T-helper 2 cell treated with Interferon-gamma antibody and Interleukin-4, amounts not matched to agents 5 μg/mL and 100 μg/mL, for 36 hours (primary cell): ENCODE results near the gene NCAPD2.
A peak's percentile ranks its signal among the peaks of the same experiment; 100 is the strongest.
"Not testable (repeated sequence)": the region's sequence is repeated elsewhere in the genome, so short reads cannot be mapped to it uniquely, and the experiment has no call there.

ENCODE experiments used
- DNase-seq: peaks from one replicate; pipeline ENCODE4 v3.0.0; 2021; ENCODE audit warnings: low spot score
- H3K27ac Mint-ChIP-seq: one replicate; pipeline ENCODE4 v1.8.0; 2021; ENCODE audit warnings: mild to moderate bottlenecking, mixed read lengths
- H3K27me3 Mint-ChIP-seq: one replicate; pipeline ENCODE4 v1.8.0; 2021; ENCODE audit warnings: low read depth, mixed read lengths
- H3K36me3 Mint-ChIP-seq: one replicate; pipeline ENCODE4 v1.8.0; 2021; ENCODE audit warnings: low read depth, mixed read lengths
- H3K4me1 Mint-ChIP-seq: one replicate; pipeline ENCODE4 v1.8.0; 2021; ENCODE audit warnings: low read depth, mixed read lengths
- H3K4me3 Mint-ChIP-seq: one replicate; pipeline ENCODE4 v1.8.0; 2022; ENCODE audit warnings: mild to moderate bottlenecking, moderate library complexity, mixed read lengths
- H3K9me3 Mint-ChIP-seq: one replicate; pipeline ENCODE4 v1.8.0; 2021; ENCODE audit warnings: mixed read lengths

Gene NCAPD2

GRCh38 chr12:6530576-6531260 is 36.8 kb downstream of the NCAPD2 start:
- no peaks in the 10 kb centered on the region for H3K27me3 Mint-ChIP-seq
- H3K4me1 Mint-ChIP-seq, result peaks cover 23% of the 10 kb centered on the region
- H3K4me3 Mint-ChIP-seq, result peak overlapping the region; percentile 4
- no peak for DNase-seq
- H3K36me3 Mint-ChIP-seq, result peaks cover 82% of the 10 kb centered on the region
- no peaks in the 10 kb centered on the region for H3K9me3 Mint-ChIP-seq
- peak overlapping the region; percentile 17 for H3K27ac Mint-ChIP-seq

- H3K36me3 Mint-ChIP-seq, result peaks cover 85% of the 10 kb centered on the region
- peak overlapping the region; percentile 100 for H3K27ac Mint-ChIP-seq
- DNase-seq, result peak; percentile 87
- no peaks in the 10 kb centered on the region for H3K27me3 Mint-ChIP-seq
- no peaks in the 10 kb centered on the region for H3K9me3 Mint-ChIP-seq
- H3K4me1 Mint-ChIP-seq, result peaks cover 32% of the 10 kb centered on the region
- H3K4me3 Mint-ChIP-seq, result peak overlapping the region; percentile 99
Measured at GRCh38 chr12:6532051-6532926, 38.4 kb downstream of the NCAPD2 start.

GRCh38 chr12:6532927-6533652 is 39.2 kb downstream of the NCAPD2 start:
- Mint-ChIP-seq H3K4me3 (peak overlapping the region; percentile 99), H3K27me3 (no peaks in the 10 kb centered on the region), H3K9me3 (no peaks in the 10 kb centered on the region), H3K36me3 (peaks cover 85% of the 10 kb centered on the region), H3K27ac (peak overlapping the region; percentile 100), H3K4me1 (peaks cover 37% of the 10 kb centered on the region)
- peak; percentile 54 for DNase-seq

DNA sequence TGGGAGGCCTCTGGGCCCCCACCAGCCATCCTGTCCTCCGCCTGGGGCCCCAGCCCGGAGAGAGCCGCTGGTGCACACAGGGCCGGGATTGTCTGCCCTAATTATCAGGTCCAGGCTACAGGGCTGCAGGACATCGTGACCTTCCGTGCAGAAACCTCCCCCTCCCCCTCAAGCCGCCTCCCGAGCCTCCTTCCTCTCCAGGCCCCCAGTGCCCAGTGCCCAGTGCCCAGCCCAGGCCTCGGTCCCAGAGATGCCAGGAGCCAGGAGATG is 39.7 kb downstream of the NCAPD2 start:
- Mint-ChIP-seq H3K4me3 (peak overlapping the region; percentile 99), H3K9me3 (no peaks in the 10 kb centered on the region), H3K27me3 (no peaks in the 10 kb centered on the region), H3K27ac (peak overlapping the region; percentile 100), H3K36me3 (peaks cover 85% of the 10 kb centered on the region), H3K4me1 (peaks cover 37% of the 10 kb centered on the region)
- no peak for DNase-seq

GRCh38 chr12:6533923-6534694 is 40.2 kb downstream of the NCAPD2 start, which contains the start of gene GAPDH:
GAPDH (plus strand) TSS chr12:6534517; CDS start chr12:6534833, 316 bp downstream.
- H3K27me3 Mint-ChIP-seq, result no peaks in the 10 kb centered on the region
- H3K4me1 Mint-ChIP-seq, result peaks cover 39% of the 10 kb centered on the region
- DNase-seq, result peak; percentile 92
- peaks cover 84% of the 10 kb centered on the region for H3K36me3 Mint-ChIP-seq
- H3K27ac Mint-ChIP-seq, result peak within 1 kb of the TSS; percentile 100
- H3K9me3 Mint-ChIP-seq, result no peaks in the 10 kb centered on the region
- peak within 1 kb of the TSS; percentile 99 for H3K4me3 Mint-ChIP-seq

GRCh38 chr12:6534695-6534944 is 40.7 kb downstream of the NCAPD2 start:
- no peaks in the 10 kb centered on the region for H3K9me3 Mint-ChIP-seq
- H3K4me3 Mint-ChIP-seq, result peak overlapping the region; percentile 99
- peak overlapping the region; percentile 100 for H3K27ac Mint-ChIP-seq
- no peak for DNase-seq
- peaks cover 84% of the 10 kb centered on the region for H3K36me3 Mint-ChIP-seq
- H3K27me3 Mint-ChIP-seq, result no peaks in the 10 kb centered on the region
- peaks cover 42% of the 10 kb centered on the region for H3K4me1 Mint-ChIP-seq

- Mint-ChIP-seq H3K4me3 (peak overlapping the region; percentile 99), H3K9me3 (no peaks in the 10 kb centered on the region), H3K4me1 (peaks cover 47% of the 10 kb centered on the region)
Measured at GRCh38 chr12:6534945-6535696, 41.2 kb downstream of the NCAPD2 start.

GRCh38 chr12:6535697-6535946 is 41.7 kb downstream of the NCAPD2 start:
- Mint-ChIP-seq H3K4me3 (peak overlapping the region; percentile 99), H3K27me3 (no peaks in the 10 kb centered on the region), H3K9me3 (no peaks in the 10 kb centered on the region), H3K36me3 (peaks cover 75% of the 10 kb centered on the region), H3K4me1 (peaks cover 51% of the 10 kb centered on the region), H3K27ac (peak overlapping the region; percentile 100)
- no peak for DNase-seq

More at GRCh38 chr12:6534945-6535696, 41.2 kb downstream of the NCAPD2 start:
- Mint-ChIP-seq H3K27ac (peak overlapping the region; percentile 100), H3K27me3 (no peaks in the 10 kb centered on the region), H3K36me3 (peaks cover 80% of the 10 kb centered on the region)
- peak; percentile 83 for DNase-seq

DNA sequence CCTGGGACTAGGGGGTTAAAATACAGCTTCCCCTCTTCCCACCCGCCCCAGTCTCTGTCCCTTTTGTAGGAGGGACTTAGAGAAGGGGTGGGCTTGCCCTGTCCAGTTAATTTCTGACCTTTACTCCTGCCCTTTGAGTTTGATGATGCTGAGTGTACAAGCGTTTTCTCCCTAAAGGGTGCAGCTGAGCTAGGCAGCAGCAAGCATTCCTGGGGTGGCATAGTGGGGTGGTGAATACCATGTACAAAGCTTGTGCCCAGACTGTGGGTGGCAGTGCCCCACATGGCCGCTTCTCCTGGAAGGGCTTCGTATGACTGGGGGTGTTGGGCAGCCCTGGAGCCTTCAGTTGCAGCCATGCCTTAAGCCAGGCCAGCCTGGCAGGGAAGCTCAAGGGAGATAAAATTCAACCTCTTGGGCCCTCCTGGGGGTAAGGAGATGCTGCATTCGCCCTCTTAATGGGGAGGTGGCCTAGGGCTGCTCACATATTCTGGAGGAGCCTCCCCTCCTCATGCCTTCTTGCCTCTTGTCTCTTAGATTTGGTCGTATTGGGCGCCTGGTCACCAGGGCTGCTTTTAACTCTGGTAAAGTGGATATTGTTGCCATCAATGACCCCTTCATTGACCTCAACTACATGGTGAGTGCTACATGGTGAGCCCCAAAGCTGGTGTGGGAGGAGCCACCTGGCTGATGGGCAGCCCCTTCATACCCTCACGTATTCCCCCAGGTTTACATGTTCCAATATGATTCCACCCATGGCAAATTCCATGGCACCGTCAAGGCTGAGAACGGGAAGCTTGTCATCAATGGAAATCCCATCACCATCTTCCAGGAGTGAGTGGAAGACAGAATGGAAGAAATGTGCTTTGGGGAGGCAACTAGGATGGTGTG is 42.3 kb downstream of the NCAPD2 start:
- Mint-ChIP-seq H3K9me3 (no peaks in the 10 kb centered on the region), H3K4me3 (peak overlapping the region; percentile 99), H3K27me3 (no peaks in the 10 kb centered on the region), H3K4me1 (peaks cover 54% of the 10 kb centered on the region), H3K36me3 (peaks cover 70% of the 10 kb centered on the region), H3K27ac (peak overlapping the region; percentile 100)
- no peak for DNase-seq

DNA sequence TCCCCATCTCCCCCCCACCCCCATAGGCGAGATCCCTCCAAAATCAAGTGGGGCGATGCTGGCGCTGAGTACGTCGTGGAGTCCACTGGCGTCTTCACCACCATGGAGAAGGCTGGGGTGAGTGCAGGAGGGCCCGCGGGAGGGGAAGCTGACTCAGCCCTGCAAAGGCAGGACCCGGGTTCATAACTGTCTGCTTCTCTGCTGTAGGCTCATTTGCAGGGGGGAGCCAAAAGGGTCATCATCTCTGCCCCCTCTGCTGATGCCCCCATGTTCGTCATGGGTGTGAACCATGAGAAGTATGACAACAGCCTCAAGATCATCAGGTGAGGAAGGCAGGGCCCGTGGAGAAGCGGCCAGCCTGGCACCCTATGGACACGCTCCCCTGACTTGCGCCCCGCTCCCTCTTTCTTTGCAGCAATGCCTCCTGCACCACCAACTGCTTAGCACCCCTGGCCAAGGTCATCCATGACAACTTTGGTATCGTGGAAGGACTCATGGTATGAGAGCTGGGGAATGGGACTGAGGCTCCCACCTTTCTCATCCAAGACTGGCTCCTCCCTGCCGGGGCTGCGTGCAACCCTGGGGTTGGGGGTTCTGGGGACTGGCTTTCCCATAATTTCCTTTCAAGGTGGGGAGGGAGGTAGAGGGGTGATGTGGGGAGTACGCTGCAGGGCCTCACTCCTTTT is 43.1 kb downstream of the NCAPD2 start:
- no peak for DNase-seq
- H3K27ac Mint-ChIP-seq, result peak overlapping the region; percentile 100
- H3K27me3 Mint-ChIP-seq, result no peaks in the 10 kb centered on the region
- peaks cover 65% of the 10 kb centered on the region for H3K36me3 Mint-ChIP-seq
- peaks cover 53% of the 10 kb centered on the region for H3K4me1 Mint-ChIP-seq
- H3K4me3 Mint-ChIP-seq, result peak overlapping the region; percentile 99
- H3K9me3 Mint-ChIP-seq, result no peaks in the 10 kb centered on the region

- H3K36me3 Mint-ChIP-seq, result peaks cover 57% of the 10 kb centered on the region
Measured at GRCh38 chr12:6537580-6538419, 43.9 kb downstream of the NCAPD2 start.

More at GRCh38 chr12:6537580-6538419, 43.9 kb downstream of the NCAPD2 start:
- Mint-ChIP-seq H3K4me1 (peaks cover 53% of the 10 kb centered on the region), H3K4me3 (peak overlapping the region; percentile 99), H3K27ac (peak overlapping the region; percentile 87)
- peak; percentile 72 for DNase-seq
- not testable (repeated sequence) for H3K27me3 Mint-ChIP-seq, H3K9me3 Mint-ChIP-seq
